Panc1 (cell line): Measurements from ENCODE around the gene EVI2A.

Experiments
- CTCF ChIP-seq: fragments of 450-650 bp; IDR thresholded peaks from 2 replicates; pipeline ENCODE4 v1.5.1; 2017; ENCODE audit warnings: mild to moderate bottlenecking
- POLR2AphosphoS5 ChIP-seq: IDR thresholded peaks from 2 replicates; pipeline ENCODE4 v1.6.1; 2012; ENCODE audit warnings: mild to moderate bottlenecking, low read depth, low read length, moderate library complexity
- REST ChIP-seq, 2 experiments: IDR thresholded peaks; 2 replicates each; pipeline ENCODE4 v1.6.1; 2011 to 2012; ENCODE audit warnings: low read depth in 2 of 2, control low read depth in 1 of 2, low read length in 1 of 2, mild to moderate bottlenecking in 1 of 2, moderate library complexity in 1 of 2; ENCODE audit not compliant: insufficient read depth in 1 of 2
- SIN3A ChIP-seq: IDR thresholded peaks from 2 replicates; pipeline ENCODE4 v1.6.1; 2012; ENCODE audit warnings: low read depth, mild to moderate bottlenecking, low read length, moderate library complexity, borderline replicate concordance; ENCODE audit not compliant: insufficient read depth
- TCF7L2 ChIP-seq: IDR thresholded peaks from 2 replicates; pipeline ENCODE4 v1.6.1; 2011; ENCODE audit warnings: mild to moderate bottlenecking, low read depth, low read length, inconsistent platforms

GRCh38 chr17:31293581-31293980 lies 27.8 kb downstream of the EVI2A start:
- TF ChIP-seq CTCF (no peak), POLR2AphosphoS5 (no peak), SIN3A (no peak), TCF7L2 (no peak), REST (IDR thresholded peaks at IDR 0.05; ENCODE audit: insufficient read depth in 1 of 2, low read depth in 2 of 2, low read length in 1 of 2) (no peak)
